ENCODE data around the gene HERC3.
A peak's percentile ranks its signal among the peaks of the same experiment; 100 is the strongest.

Gene HERC3

DNA sequence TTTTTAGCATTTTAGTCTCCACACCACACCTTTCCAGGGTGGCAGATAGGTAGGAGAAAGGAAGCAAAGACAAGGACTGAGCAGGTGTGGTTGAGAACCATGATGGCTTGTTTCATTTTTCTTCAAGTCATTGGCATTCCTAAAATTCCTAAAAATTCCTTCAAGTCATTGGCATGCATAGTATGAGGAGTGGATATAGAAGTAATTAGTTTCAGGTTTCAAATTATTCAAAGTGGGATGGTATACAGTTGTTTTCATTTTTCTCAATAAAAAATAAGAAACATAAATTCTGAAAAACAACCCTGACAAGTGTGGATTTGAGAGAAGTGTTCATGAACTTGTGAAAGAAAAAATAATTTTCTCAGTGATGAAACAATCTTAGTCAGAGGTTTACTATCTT is 22.3 kb upstream of the HERC3 start:
- H3F3A ChIP-seq (ENCODE audit: insufficient read depth, low read length): no peaks in the 10 kb centered on the region
- no peak overlapping the region for H3K9ac ChIP-seq (ENCODE audit: low read length)
- H3K4me1 ChIP-seq (ENCODE audit: low read length): peaks cover 11% of the 10 kb centered on the region
- H3K79me2 ChIP-seq (ENCODE audit: low read length): no peaks in the 10 kb centered on the region
- no peak overlapping the region for H3K4me3 ChIP-seq (ENCODE audit: low read length)
- no peaks in the 10 kb centered on the region for H3K36me3 ChIP-seq (replicated peaks; ENCODE audit: insufficient read depth, low read length)
- no peak overlapping the region for H3K27ac ChIP-seq (ENCODE audit: low read length)
- H3K9me3 ChIP-seq (replicated peaks; ENCODE audit: insufficient read depth, low read length): no peaks in the 10 kb centered on the region
- DNase-seq: no peak
- no peak for TF ChIP-seq EZH2phosphoT487 (IDR thresholded peaks at IDR 0.05; ENCODE audit: low read length)
- H3K4me2 ChIP-seq (ENCODE audit: low read depth, low read length): no peak overlapping the region
- H2AFZ ChIP-seq (ENCODE audit: low read length): no peak overlapping the region
- H3K27me3 ChIP-seq (replicated peaks; ENCODE audit: insufficient read depth, low read length): no peaks in the 10 kb centered on the region
- H4K20me1 ChIP-seq (ENCODE audit: insufficient read depth, low read length): no peaks in the 10 kb centered on the region
- no peaks in the 10 kb centered on the region for H3K9me2 ChIP-seq (replicated peaks; ENCODE audit: insufficient read depth, low read length)

DNA sequence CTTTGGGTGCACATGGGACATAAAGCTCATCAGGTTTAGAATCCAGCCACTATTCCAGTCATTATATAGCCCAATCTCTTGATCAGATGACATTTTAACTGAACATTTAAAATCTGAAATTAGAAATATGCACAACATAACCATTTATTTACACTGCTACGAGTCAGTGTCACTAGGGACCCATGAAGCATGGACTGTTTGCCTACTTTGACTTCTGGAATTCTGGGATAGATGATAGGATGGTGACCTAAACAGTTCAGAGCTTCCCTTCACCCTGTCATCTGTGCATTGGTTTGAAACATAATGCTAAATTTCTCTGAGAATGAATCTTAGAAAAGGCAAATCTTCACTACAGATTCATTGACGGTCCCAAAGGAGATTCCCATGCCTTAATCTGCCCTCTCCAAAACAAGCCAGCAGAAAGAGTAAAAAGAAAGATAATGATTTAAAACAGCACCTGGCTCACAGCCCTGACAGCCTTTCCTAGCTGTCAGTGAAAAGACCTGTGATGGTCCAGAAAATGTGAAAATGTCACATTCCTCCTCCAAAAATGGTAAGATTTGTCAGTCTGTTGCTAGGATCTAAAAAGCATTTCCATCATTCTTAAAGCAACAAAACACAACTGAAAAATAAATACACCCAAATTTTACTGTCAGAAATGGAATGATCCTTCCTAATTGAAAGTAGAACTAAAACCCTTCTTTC is 18.9 kb upstream of the HERC3 start:
- no peak overlapping the region for H3K4me3 ChIP-seq (ENCODE audit: low read length)
- DNase-seq: no peak
- H2AFZ ChIP-seq (ENCODE audit: low read length): no peak overlapping the region; the same call in 1 of the 2 replicates
- H3K4me1 ChIP-seq (ENCODE audit: low read length): peaks cover 11% of the 10 kb centered on the region
- H4K20me1 ChIP-seq (ENCODE audit: insufficient read depth, low read length): no peaks in the 10 kb centered on the region
- no peaks in the 10 kb centered on the region for H3K9me3 ChIP-seq (replicated peaks; ENCODE audit: insufficient read depth, low read length)
- TF ChIP-seq, protein P1, sequence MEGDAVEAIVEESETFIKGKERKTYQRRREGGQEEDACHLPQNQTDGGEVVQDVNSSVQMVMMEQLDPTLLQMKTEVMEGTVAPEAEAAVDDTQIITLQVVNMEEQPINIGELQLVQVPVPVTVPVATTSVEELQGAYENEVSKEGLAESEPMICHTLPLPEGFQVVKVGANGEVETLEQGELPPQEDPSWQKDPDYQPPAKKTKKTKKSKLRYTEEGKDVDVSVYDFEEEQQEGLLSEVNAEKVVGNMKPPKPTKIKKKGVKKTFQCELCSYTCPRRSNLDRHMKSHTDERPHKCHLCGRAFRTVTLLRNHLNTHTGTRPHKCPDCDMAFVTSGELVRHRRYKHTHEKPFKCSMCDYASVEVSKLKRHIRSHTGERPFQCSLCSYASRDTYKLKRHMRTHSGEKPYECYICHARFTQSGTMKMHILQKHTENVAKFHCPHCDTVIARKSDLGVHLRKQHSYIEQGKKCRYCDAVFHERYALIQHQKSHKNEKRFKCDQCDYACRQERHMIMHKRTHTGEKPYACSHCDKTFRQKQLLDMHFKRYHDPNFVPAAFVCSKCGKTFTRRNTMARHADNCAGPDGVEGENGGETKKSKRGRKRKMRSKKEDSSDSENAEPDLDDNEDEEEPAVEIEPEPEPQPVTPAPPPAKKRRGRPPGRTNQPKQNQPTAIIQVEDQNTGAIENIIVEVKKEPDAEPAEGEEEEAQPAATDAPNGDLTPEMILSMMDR (IDR thresholded peaks at IDR 0.05; ENCODE audit: low read length): no peak
- TF ChIP-seq EZH2 (optimal IDR thresholded peaks at IDR 0.05; ENCODE audit: low read depth, low read length) (no peak), EZH2phosphoT487 (IDR thresholded peaks at IDR 0.05; ENCODE audit: low read length) (no peak)
- no peaks in the 10 kb centered on the region for H3K9me2 ChIP-seq (replicated peaks; ENCODE audit: insufficient read depth, low read length)
- peak overlapping the region; percentile 29 for H3K4me2 ChIP-seq (ENCODE audit: low read depth, low read length)
- H3K9ac ChIP-seq (ENCODE audit: low read length): no peak overlapping the region
- H3F3A ChIP-seq (ENCODE audit: insufficient read depth, low read length): no peaks in the 10 kb centered on the region
- no peaks in the 10 kb centered on the region for H3K79me2 ChIP-seq (ENCODE audit: low read length)
- H3K27ac ChIP-seq (ENCODE audit: low read length): no peak overlapping the region
- H3K27me3 ChIP-seq (replicated peaks; ENCODE audit: insufficient read depth, low read length): no peaks in the 10 kb centered on the region
- H3K36me3 ChIP-seq (replicated peaks; ENCODE audit: insufficient read depth, low read length): no peaks in the 10 kb centered on the region

DNA sequence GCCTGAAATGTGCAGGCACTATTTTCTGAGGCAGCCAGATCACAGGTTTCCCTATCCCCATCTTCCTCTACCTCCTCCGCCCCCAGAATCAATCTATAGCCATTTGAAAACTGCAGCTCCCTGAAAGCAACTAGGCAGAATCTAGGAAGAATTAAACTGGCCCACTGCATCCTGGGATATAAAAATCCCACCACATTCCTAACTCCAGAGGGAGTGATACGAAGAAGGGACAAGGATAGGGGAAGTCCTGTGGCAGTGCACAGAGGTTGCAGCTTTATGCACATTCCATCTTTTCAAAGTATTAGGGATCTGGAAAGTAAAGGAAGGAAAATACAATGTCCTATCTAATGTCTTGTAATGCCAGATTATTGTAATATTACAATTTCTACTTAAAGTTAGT is 18.3 kb upstream of the HERC3 start:
- H2AFZ ChIP-seq (ENCODE audit: low read length): no peak overlapping the region; the same call in 1 of the 2 replicates
- no peaks in the 10 kb centered on the region for H3F3A ChIP-seq (ENCODE audit: insufficient read depth, low read length)
- H3K9me2 ChIP-seq (replicated peaks; ENCODE audit: insufficient read depth, low read length): no peaks in the 10 kb centered on the region
- no peak for DNase-seq
- H3K9ac ChIP-seq (ENCODE audit: low read length): no peak overlapping the region
- H3K9me3 ChIP-seq (replicated peaks; ENCODE audit: insufficient read depth, low read length): no peaks in the 10 kb centered on the region
- H3K36me3 ChIP-seq (replicated peaks; ENCODE audit: insufficient read depth, low read length): no peaks in the 10 kb centered on the region
- H3K4me1 ChIP-seq (ENCODE audit: low read length): peaks cover 11% of the 10 kb centered on the region
- H3K79me2 ChIP-seq (ENCODE audit: low read length): no peaks in the 10 kb centered on the region
- H3K4me3 ChIP-seq (ENCODE audit: low read length): no peak overlapping the region
- no peaks in the 10 kb centered on the region for H3K27me3 ChIP-seq (replicated peaks; ENCODE audit: insufficient read depth, low read length)
- H3K27ac ChIP-seq (ENCODE audit: low read length): no peak overlapping the region
- TF ChIP-seq EZH2phosphoT487 (IDR thresholded peaks at IDR 0.05; ENCODE audit: low read length): no peak
- TF ChIP-seq EZH2 (optimal IDR thresholded peaks at IDR 0.05; ENCODE audit: low read depth, low read length): no peak
- H3K4me2 ChIP-seq (ENCODE audit: low read depth, low read length): peak overlapping the region; percentile 29; the same call in 1 of the 2 replicates
- H4K20me1 ChIP-seq (ENCODE audit: insufficient read depth, low read length): no peaks in the 10 kb centered on the region

DNA sequence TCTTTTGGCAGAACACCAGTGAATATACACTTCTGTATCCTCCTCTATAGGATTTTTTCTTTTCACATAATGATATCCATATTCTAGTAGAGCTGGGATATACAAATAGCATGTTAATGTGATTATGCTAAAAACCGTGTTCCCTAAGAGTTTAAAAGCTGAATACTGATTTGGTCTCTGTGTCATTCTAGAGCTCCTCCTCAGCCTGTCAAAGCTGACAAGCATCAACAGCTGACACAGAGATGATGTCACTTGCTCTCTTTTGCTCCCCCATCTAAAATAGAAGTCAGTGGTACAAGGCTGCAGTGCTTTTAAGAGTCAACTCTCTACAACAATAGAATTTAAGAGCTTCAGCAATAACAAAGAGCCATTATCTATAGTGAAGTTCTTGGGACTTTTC is 17.1 kb upstream of the HERC3 start:
- no peaks in the 10 kb centered on the region for H3K27me3 ChIP-seq (replicated peaks; ENCODE audit: insufficient read depth, low read length)
- no peak for DNase-seq
- no peaks in the 10 kb centered on the region for H3F3A ChIP-seq (ENCODE audit: insufficient read depth, low read length)
- H3K4me1 ChIP-seq (ENCODE audit: low read length): peaks cover 11% of the 10 kb centered on the region
- H4K20me1 ChIP-seq (ENCODE audit: insufficient read depth, low read length): no peaks in the 10 kb centered on the region
- no peaks in the 10 kb centered on the region for H3K9me2 ChIP-seq (replicated peaks; ENCODE audit: insufficient read depth, low read length)
- no peaks in the 10 kb centered on the region for H3K36me3 ChIP-seq (replicated peaks; ENCODE audit: insufficient read depth, low read length)
- H3K9ac ChIP-seq (ENCODE audit: low read length): no peak overlapping the region
- no peaks in the 10 kb centered on the region for H3K9me3 ChIP-seq (replicated peaks; ENCODE audit: insufficient read depth, low read length)
- H3K79me2 ChIP-seq (ENCODE audit: low read length): no peaks in the 10 kb centered on the region
- no peak overlapping the region for H3K4me2 ChIP-seq (ENCODE audit: low read depth, low read length)
- TF ChIP-seq EZH2phosphoT487 (IDR thresholded peaks at IDR 0.05; ENCODE audit: low read length): no peak
- no peak for TF ChIP-seq EZH2 (optimal IDR thresholded peaks at IDR 0.05; ENCODE audit: low read depth, low read length)
- TF ChIP-seq, protein P1 (IDR thresholded peaks at IDR 0.05; ENCODE audit: low read length): no peak
- H2AFZ ChIP-seq (ENCODE audit: low read length): no peak overlapping the region
- H3K27ac ChIP-seq (ENCODE audit: low read length): no peak overlapping the region
- H3K4me3 ChIP-seq (ENCODE audit: low read length): no peak overlapping the region
